Kidney epithelial cell (primary cell): ENCODE measurements around the gene CCM2. TPM values are rescaled to one million over a fixed set of nuclear protein-coding genes. Genes with fewer than 3 reads are reported as not detected.

Experiments used
- DNase-seq: peaks from one replicate; pipeline ENCODE4 v3.0.0-alpha.2; 2010; ENCODE audit warnings: low read depth
- H3K27me3 ChIP-seq: 2 replicates; pipeline ENCODE4 v1.6.0; 2011; ENCODE audit warnings: low read length; ENCODE audit not compliant: control insufficient read depth, insufficient read depth
- H3K36me3 ChIP-seq: 2 replicates; pipeline ENCODE4 v1.5.1; 2011; ENCODE audit warnings: low read length; ENCODE audit not compliant: control insufficient read depth, insufficient read depth
- H3K4me3 ChIP-seq: 2 replicates; pipeline ENCODE4 v1.5.1; 2011; ENCODE audit warnings: low read depth, mild to moderate bottlenecking, control low read depth, low read length
- CTCF ChIP-seq: IDR thresholded peaks from 2 replicates; pipeline ENCODE4 v1.5.1; 2011; ENCODE audit warnings: mild to moderate bottlenecking, moderate library complexity, low read length, control low read depth, inconsistent platforms; ENCODE audit not compliant: insufficient read depth, poor library complexity, severe bottlenecking
- total RNA-seq: library from RNA; depleted of rRNA; stranded (reverse); fragments of >200 nt; gene quantifications from 2 replicates; pipeline ENCODE4 v1.2.3, GENCODE V29; 2015

CCM2 gene
- total RNA-seq, 1 donor from 2014 or later: 60.2 TPM

- Histone ChIP-seq H3K36me3 (peaks cover 2% of the 10 kb centered on the region), H3K4me3 (no peak overlapping the region), H3K27me3 (no peaks in the 10 kb centered on the region)
- DNase-seq: no peak
- no peak for TF ChIP-seq CTCF
Measured at GRCh38 chr7:45026984-45027773, 27.2 kb downstream of the CCM2 start.

GRCh38 chr7:45027774-45028114, 27.7 kb downstream of the CCM2 start:
- H3K4me3 ChIP-seq: no peak overlapping the region
- H3K36me3 ChIP-seq: peaks cover 2% of the 10 kb centered on the region
- TF ChIP-seq CTCF: no peak
- H3K27me3 ChIP-seq: no peaks in the 10 kb centered on the region
- DNase-seq: no peak

- Histone ChIP-seq H3K27me3 (no peaks in the 10 kb centered on the region), H3K36me3 (peaks cover 2% of the 10 kb centered on the region), H3K4me3 (no peak overlapping the region)
- no peak for TF ChIP-seq CTCF
- DNase-seq: no peak
Measured at GRCh38 chr7:45028138-45028919, 28.3 kb downstream of the CCM2 start.

- no peaks in the 10 kb centered on the region for H3K27me3 ChIP-seq
- DNase-seq: no peak
- TF ChIP-seq CTCF: no peak
- no peak overlapping the region for H3K4me3 ChIP-seq
- H3K36me3 ChIP-seq: peaks cover 2% of the 10 kb centered on the region
Measured at GRCh38 chr7:45028920-45029344, 28.9 kb downstream of the CCM2 start.

- H3K36me3 ChIP-seq: peaks cover 2% of the 10 kb centered on the region
- no peak for DNase-seq
- TF ChIP-seq CTCF: no peak
- no peaks in the 10 kb centered on the region for H3K27me3 ChIP-seq
- no peak overlapping the region for H3K4me3 ChIP-seq
Measured at GRCh38 chr7:45031829-45032228, 31.8 kb downstream of the CCM2 start.

GRCh38 chr7:45032421-45032820, 32.4 kb downstream of the CCM2 start:
- Histone ChIP-seq H3K27me3 (no peaks in the 10 kb centered on the region), H3K4me3 (no peak overlapping the region), H3K36me3 (peaks cover 2% of the 10 kb centered on the region)
- no peak for DNase-seq
- no peak for TF ChIP-seq CTCF
